ENCODE measurements around the gene BLOC1S3. TPM values are rescaled to one million over a fixed set of nuclear protein-coding genes. Genes with fewer than 3 reads are reported as not detected.

The BLOC1S3 gene
- total RNA-seq, 1 donor from 2014 or later: 4.2 TPM

DNA sequence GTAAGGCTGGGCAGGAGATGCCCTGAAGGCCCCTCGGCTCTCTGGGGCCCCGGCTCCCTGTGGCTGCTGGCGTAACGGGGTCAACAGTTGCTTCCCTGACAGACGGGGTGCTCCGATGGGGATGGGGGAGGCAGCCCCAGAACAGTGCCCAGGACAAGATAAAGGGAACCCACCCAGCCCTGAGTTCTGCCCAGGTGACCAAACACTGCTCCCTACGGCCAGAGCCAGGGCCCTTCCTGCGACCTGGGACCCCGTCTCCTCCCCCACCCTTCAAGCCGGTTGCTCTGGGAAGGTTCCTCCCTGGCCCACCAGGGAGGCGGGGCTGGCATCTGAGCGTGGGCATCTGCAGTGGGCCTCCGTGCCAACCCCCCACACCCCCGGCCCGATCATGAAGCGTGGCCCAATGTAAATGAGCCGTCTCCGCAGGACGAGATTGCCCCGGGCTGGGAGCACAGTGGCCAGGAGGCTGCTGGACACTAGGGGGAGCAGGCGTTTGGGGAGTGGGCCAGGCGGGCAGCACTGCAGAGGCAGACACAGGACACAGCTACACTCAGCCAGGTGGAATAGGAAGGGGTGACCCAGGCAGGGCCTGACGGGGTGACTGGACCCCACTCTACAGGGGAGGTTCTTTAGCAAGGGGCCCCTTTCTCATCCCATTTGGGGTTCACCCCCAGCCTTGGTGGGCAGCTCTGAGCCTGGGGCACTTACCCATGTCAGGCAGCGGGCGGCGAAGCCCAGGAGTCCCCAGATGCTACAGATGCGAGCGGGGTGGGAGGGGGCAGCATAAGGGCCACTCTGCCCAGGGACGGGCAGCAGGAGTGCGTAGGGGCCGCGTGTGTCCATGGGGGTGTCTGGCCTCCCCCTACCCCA lies 16.6 kb upstream of the BLOC1S3 start:
- no peak for DNase-seq (ENCODE audit: low read depth, low spot score)

DNA sequence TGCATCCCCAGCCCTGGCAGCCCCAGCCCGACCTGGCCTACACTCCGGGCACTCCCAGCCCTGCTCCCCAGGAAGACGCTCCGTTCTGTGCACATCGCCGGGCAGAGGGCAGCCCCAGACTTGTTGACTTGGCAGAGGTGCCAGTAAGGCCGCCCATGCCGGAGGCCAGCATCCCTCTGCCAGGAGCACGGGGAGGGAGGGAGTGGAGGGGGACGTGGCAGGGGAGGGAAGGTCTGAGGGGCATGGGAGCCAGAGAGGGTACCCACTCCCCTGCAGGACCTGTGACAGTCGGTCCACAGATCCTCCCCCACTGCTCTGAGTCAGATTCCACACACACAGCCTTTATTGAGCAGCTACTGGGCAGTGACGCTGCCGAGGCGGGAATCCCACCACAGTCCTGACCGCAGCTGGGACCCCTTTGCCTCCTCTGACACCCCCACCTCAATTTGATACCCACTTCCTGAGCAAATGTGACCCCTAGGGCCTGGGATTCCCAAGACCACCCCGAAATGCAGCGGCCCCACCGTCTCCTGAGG lies 15.9 kb upstream of the BLOC1S3 start:
- DNase-seq (ENCODE audit: low read depth, low spot score): no peak

DNA sequence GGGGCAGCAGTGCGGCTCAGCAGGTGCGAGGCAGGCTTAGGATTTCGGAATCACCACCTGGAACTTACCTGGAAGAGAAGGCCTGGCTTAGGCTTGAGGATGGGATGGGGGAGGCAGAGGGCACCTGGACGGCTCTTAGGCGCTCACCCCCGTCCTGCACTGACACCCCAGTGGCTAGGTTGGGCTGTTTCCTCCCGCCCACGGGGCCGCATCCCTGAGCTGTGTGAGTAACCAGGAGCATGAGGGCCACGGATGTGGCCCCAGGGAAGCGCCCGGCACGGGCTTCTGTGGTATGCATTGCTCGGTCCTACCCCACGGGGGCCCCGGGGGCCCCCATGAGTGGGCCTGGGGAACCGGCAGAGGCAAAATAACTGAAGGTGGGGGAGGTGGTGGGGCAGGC lies 15.4 kb upstream of the BLOC1S3 start:
- DNase-seq (ENCODE audit: low read depth, low spot score): no peak

DNA sequence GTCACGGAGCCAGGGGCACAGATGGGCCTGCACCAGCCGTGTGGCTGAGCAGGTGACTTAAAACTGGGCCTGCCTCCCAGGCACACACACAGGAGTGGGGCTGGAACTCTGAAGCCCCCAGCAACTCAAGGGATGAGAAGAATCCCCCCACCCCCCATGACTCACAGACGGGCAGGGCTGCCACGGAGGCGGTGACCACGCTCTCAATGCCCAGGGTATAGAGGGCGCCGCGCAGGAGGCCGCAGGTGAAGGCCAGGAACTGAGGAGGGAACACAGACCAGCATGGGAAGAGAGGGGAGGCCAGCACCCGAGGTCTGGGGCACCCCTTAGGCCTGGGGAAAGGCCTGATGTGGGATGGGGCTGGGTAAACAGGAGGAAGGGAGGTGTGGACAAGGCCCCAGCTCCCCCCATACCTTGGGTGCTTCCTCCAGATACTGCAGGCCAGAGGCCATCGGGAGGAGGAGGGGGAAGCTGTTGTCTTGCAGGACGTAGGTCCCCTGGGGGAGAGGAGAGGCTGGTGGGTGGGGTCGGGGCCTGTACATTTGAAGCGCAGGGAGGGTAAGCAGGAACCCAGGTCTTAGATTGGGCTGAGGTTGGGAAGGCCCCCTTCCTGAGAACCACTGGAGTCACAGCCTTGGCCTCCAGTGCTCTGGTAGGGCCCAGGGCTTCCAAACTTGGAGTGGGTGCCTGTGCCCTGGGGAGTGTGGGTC lies 14.7 kb upstream of the BLOC1S3 start:
- no peak for DNase-seq (ENCODE audit: low read depth, low spot score)

- DNase-seq (ENCODE audit: low read depth, low spot score): no peak
These were observed 13.8 kb upstream of the BLOC1S3 start for GRCh38 chr19:45164577-45165335.

- no peak for DNase-seq (ENCODE audit: low read depth, low spot score)
These were observed 11.8 kb upstream of the BLOC1S3 start for GRCh38 chr19:45166723-45167252.

DNA sequence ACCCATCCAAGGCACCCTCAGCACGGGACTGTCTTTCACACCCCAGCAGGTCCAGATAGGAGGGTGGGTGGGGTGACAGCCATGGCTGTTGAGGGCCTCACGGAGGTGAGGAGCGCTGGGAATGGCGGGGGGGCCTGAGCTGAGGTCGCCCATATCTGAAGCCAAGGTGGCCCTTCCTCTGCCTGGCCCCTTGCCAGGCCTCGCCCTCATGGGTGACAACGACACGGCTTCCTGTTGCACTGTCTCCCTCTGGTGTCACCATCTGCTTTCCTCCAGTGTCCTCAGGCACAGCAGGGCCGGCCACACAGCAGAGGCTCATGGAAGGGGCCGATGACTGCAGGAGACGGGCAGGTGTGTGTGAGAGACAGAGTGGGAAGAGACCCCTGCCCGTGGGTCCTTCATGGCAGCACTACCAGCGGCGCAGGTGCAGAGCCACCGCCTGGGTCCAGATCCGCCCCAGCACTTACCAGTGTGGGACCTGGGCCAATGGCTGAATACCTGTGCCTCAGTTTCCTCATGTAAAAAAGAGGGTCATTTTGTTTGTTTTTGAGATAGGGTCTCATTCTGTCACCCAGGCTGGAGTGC lies 9.7 kb upstream of the BLOC1S3 start:
- DNase-seq (ENCODE audit: low read depth, low spot score): no peak

GRCh38 chr19:45169602-45170001 lies 9.0 kb upstream of the BLOC1S3 start:
- DNase-seq (ENCODE audit: low read depth, low spot score): no peak

- no peak for DNase-seq (ENCODE audit: low read depth, low spot score)
These were observed 8.2 kb upstream of the BLOC1S3 start for GRCh38 chr19:45170146-45171106.

DNA sequence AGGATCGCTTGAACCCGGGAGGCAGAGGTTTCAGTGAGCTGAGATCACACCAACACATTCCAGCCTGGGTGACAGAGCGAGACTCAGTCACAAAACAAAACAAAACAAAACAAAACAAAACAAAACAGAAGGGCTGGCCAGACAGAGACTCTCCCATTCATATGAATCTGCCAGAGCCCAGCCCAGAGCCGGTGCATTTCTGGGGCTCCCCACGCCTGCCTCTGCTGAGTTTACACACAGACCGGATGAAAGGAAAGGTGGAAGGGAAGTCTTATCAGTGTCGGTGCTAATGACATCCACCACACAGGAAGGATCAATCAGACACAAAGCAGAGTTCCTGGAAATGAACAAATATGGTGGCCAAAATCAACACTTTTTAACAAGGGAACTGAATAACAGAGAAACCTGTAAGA lies 7.4 kb upstream of the BLOC1S3 start:
- peak; percentile 72 for DNase-seq (ENCODE audit: low read depth, low spot score)

DNA sequence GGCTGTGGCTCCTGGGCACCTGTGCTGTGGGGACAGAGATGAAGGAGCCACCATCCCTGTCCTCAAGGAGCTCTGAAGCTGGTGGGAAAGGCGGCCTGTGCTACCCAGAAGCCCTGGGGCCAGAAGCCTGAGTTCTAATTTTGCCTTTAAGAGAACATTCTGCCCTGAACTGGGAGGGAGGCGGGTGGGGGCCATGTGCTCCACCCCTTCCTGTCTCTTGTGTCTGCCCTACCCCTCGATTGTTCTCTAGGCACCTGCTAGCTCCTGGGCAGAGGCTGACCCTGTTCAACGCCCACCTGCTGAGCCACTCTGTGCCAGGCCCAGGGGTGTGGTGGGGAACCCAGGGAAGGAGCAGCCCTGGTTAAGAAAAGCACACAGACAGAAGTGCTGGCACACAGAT lies 6.4 kb upstream of the BLOC1S3 start:
- no peak for DNase-seq (ENCODE audit: low read depth, low spot score)

GRCh38 chr19:45172611-45173208 lies 5.9 kb upstream of the BLOC1S3 start:
- DNase-seq (ENCODE audit: low read depth, low spot score): no peak

DNA sequence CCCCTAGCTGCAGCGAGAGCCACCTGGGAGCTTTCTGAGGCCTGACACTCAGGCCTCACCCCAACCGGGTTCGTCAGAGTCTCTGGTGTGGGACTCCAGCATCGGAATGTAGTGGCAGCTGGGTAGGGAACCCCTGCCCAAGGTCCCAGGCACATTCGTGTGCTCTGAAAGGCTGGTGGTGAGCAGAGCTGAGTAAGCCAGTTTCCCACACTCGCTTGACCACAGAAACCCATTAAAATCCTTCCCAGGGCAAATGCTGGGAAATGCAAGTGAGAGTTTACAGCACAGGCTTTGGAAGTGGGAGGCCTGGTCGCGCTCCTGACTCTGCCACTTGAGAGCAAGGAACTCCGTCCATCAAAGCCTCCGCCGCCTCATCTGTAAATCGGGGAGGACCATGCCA lies 4.8 kb upstream of the BLOC1S3 start:
- DNase-seq (ENCODE audit: low read depth, low spot score): no peak

- DNase-seq (ENCODE audit: low read depth, low spot score): no peak
These were observed 2.9 kb upstream of the BLOC1S3 start for GRCh38 chr19:45175515-45176345.

GRCh38 chr19:45177817-45178261 lies 745 bp upstream of the BLOC1S3 start, which contains the start of gene TRAPPC6A:
Gene TRAPPC6A (minus strand): TSS chr19:45178237. CDS start chr19:45178218, 19 bp downstream.
- DNase-seq (ENCODE audit: low read depth, low spot score): no peak

DNA sequence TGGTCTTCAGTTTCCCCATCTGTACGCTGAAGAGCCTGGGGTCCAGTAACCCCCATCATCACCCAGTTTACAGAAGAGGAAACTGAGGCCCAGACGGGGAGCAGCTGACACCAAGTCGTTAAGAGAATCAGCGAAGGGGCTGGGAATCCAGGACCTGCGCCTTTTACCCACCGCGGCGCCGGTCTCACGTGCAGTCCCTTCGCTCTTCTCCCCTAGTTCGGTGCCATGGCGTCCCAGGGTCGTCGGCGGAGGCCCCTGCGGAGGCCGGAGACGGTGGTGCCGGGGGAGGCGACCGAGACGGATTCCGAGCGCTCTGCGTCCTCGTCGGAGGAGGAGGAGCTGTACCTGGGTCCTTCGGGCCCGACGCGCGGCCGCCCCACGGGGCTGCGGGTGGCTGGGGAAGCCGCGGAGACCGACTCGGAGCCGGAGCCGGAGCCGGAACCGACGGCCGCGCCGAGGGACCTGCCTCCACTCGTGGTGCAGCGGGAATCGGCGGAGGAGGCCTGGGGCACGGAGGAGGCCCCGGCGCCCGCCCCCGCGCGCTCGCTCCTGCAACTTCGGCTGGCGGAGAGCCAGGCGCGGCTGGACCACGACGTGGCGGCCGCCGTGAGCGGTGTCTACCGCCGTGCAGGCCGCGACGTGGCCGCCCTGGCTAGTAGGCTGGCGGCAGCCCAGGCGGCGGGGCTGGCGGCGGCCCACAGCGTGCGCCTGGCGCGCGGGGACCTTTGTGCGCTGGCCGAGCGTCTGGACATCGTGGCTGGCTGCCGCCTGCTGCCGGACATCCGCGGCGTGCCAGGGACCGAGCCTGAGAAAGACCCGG lies 698 bp downstream of the BLOC1S3 start:
- no peak for DNase-seq (ENCODE audit: low read depth, low spot score)

GRCh38 chr19:45179892-45180370 lies 1.3 kb downstream of the BLOC1S3 start:
- no peak for DNase-seq (ENCODE audit: low read depth, low spot score)

Data from pulmonary artery endothelial cell (primary cell).